Motor neuron (in vitro differentiated cells): Measurements from ENCODE around the gene TOGARAM2. TPM values are rescaled to one million over a fixed set of nuclear protein-coding genes. Genes with fewer than 3 reads are reported as not detected.

ENCODE experiments used
- ATAC-seq, 8 experiments: fragments of 200-7000 bp; cut with Tn5 transposase; replicated peaks in 6 of 8; 2 replicates each; pipeline ENCODE4 v1.8.0; 2021; ENCODE audit warnings: mild to moderate bottlenecking in 8 of 8, moderate library complexity in 8 of 8
- H3K27ac ChIP-seq, 2 donors: fragments of 250-450 bp; sonication (Bioruptor Pico); 2 replicates each; pipeline ENCODE4 v1.9.0; 2021; ENCODE audit warnings: antibody characterized with exemption in 2 of 2, mild to moderate bottlenecking in 2 of 2, moderate library complexity in 1 of 2
- H3K4me1 ChIP-seq, 2 donors: fragments of 250-450 bp; sonication (Bioruptor Pico); replicated peaks in 1 of 2; 2 replicates each; pipeline ENCODE4 v1.6.1; 2021; ENCODE audit warnings: antibody characterized with exemption in 2 of 2, mild to moderate bottlenecking in 2 of 2, moderate library complexity in 1 of 2
- H3K4me3 ChIP-seq, 5 donors: fragments of 250-450 bp; sonication (Bioruptor Pico); 2 replicates each; pipeline ENCODE4 v1.9.0; 2021; ENCODE audit warnings: antibody characterized with exemption in 5 of 5, mild to moderate bottlenecking in 5 of 5, moderate library complexity in 4 of 5
- WGBS, 10 experiments: fragments of 450-650 bp; shearing (Covaris generic); methylation state at CpG; one replicate each; pipeline ENCODE4 v1.0.0; 2022; 5-methylcytosine and 5-hydroxymethylcytosine counted together
- in situ Hi-C, 9 experiments: fragments of 400-800 bp; cut with MboI; loops; one replicate each; pipeline ENCODE4 v1.15.0; 2021; ENCODE audit warnings: low sequenced_read_pairs in 9 of 9, low pct_unique_long_range_greater_than_20kb in 2 of 9; ENCODE audit not compliant: unreplicated experiment in 9 of 9
- total RNA-seq, 8 experiments: library from RNA; unstranded; fragments of 300-600 nt; gene quantifications; 2 replicates each; pipeline versions ENCODE4 v1.2.3 to v1.2.4, GENCODE V29; 2022

TOGARAM2 gene
- 1 to 10 TPM in 2 of 8 experiments, under 1 TPM in 6; 0.05 to 7.6 (median 0.63) TPM for total RNA-seq

DNA sequence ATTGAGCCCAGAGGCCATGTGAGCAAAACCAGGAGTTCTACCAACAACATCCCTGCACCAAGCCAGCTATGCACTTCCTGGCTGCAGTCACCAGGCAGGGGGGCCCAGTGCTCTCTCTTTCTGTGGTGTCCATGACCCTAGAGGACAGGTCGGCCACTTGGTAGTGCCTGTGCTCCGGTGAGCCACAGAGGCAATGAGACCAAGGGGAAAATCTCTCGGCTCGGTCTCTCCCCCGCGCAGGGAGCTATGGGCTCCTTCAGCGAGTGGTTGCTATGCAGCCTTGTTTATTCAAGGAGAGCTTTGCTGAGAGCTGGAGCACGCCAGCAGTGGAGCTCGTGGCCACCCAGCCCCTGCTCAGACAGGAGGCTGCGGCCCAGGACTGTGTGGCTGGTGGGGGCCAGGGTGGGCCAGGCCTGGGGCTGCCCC is at the start of gene TOGARAM2:
Gene TOGARAM2, plus strand, starts transcription at position 283 of the 426 bp plus-strand sequence. CDS start 13,537 bp downstream, outside the sequence.
- 42 to 100% (median 50%) methylated on average over 1 to 6 of the region's 10 CpGs; no CpG with 5 or more reads in 7 of the 10 experiments for WGBS, 10 experiments
- ATAC-seq: peak in 5 of 8 experiments; percentile 72 to 96 (median 91)
- H3K27ac ChIP-seq: no peak within 1 kb of the TSS
- H3K4me1 ChIP-seq: peaks cover 0 to 11% of the 10 kb centered on the region in 2 donors
- in situ Hi-C loops: no loop called here
- no peak within 1 kb of the TSS for H3K4me3 ChIP-seq

DNA sequence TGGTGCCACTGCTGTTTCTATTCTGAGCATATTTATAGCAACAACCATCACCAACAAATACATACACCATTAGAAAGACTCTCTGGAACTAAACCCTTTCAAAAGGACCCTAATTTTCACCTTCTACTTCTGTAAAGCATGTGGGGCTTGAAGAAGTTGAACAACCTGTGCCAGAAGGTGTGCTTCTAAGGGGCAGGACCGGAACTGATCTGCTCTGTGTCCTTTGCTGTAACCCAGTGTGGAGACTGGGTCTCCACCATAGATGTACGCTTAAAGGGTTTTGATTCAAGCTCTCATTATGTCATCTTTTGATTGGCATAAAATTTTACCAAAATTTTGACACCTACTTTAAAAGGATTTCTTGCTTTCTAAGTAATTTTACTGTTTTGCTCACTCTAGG is 46.3 kb upstream of the TOGARAM2 start:
- ATAC-seq: no peak

DNA sequence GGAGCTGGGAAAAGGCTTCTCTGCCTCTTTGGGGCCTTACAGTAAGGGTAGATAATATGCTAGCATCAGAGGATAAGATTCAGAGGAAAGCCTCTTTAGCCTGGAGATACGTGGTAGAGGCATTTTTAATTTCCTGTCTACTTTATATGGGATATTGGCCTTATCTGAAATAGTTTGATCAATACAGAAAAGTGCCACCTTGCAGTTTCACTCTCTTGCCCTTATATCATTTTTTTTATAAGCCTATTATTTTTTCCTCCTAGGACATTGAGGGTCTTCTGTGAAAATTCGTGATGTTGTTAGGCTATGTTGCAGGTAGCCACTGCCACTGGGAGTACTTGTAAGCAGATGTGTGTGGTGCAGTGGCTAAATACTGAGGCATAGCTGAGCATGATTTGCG is 40.1 kb upstream of the TOGARAM2 start:
- Histone ChIP-seq H3K4me3 (no peak overlapping the region), H3K4me1 (no peaks in the 10 kb centered on the region), H3K27ac (no peak overlapping the region)
- 75 to 100% (median 100%) methylated on average over 1 to 3 of the region's 3 CpGs for WGBS, 10 experiments
- no peak for ATAC-seq
- in situ Hi-C loops: no loop called here

More for the DNA sequence above, 46.3 kb upstream of the TOGARAM2 start:
- in situ Hi-C loops: no loop called here
- H3K27ac ChIP-seq: no peak overlapping the region
- WGBS, 10 experiments: 80 to 100% (median 100%) methylated on average over 1 to 2 of the region's 2 CpGs; no CpG with 5 or more reads in 2 of the 10 experiments
- H3K4me3 ChIP-seq: no peak overlapping the region
- no peaks in the 10 kb centered on the region for H3K4me1 ChIP-seq

DNA sequence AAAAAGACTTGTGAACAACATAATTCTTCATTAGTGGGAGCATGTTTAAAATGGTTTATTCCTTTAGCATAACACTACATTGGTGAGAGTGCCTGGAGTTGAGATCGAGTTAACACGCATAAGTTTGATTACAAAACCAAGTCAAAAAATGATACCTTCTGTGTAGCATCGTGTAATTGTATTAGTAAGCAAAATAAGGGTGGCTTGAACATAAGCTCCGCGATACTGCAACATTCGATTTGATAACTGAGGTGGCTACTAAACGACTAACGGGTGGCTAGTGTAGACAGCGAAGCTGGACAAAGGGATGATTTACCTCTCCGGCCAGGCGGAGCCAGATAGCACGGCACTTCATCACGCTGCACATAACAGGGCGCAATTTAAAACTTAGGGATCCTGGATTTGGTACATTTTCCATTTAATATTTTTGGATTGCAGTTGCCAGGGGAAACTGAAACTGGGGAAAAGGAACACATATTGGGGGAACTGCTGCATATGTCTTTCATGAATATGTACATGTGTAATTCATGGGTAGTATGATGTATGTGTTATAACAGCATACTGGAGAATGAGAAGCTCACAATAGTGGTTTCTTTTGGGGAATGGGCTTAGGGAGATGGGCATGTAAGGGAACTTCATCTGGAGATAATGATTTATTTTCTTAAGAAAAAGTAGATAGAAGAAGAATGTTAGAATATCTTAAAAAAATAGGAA is 36.4 kb upstream of the TOGARAM2 start:
- in situ Hi-C loops: no loop called here
- 77 to 100% (median 94%) methylated on average over 3 to 12 of the region's 14 CpGs; no CpG with 5 or more reads in 1 of the 10 experiments for WGBS, 10 experiments
- Histone ChIP-seq H3K27ac (no peak overlapping the region), H3K4me1 (no peaks in the 10 kb centered on the region), H3K4me3 (no peak overlapping the region)
- peak in 3 of 8 experiments; percentile 37 to 54 (median 51) for ATAC-seq

DNA sequence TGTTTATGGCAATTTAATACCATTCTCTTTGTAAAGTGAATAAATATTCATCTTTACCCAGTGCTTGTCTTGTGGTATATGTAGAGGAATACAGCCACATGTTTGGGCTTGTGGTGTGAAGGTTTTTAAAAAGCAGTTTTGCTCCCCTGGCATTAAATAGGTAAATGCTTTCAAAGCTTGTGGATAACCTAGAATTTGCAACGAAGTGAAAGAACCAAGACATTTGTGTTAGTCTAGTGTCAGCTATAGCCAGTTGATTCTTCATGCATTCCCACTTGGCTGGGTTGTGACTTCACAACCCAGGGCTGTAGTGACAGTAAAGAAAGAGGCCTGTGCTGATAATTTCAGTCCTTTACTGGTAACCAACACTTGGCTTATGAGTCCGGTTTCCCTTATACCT is 32.9 kb upstream of the TOGARAM2 start:
- H3K4me3 ChIP-seq: no peak overlapping the region
- ATAC-seq: no peak
- H3K4me1 ChIP-seq: peaks cover 0 to 3% of the 10 kb centered on the region in 2 donors
- no peak overlapping the region for H3K27ac ChIP-seq
- WGBS, 10 experiments: 94 to 100% (median 100%) methylated on average over 1 to 2 of the region's 2 CpGs; no CpG with 5 or more reads in 1 of the 10 experiments
- in situ Hi-C loops: no loop called here

DNA sequence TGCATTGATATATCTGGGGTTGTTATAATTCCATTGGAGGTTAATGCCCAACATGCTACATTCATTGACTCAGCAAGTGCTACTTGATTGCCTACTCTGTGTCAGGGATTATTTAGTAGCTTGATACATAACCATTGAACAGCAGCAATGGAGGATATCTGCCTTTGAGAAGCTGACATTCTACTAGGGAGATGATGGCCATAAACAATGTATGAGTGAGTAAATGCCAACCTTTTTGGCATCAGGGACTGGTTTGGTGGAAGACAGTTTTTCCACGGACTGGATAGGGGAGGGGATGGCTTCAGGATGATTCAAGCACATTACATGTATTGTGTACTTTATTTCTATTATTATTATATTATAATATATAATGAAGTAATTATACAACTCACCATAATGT is 31.9 kb upstream of the TOGARAM2 start:
- Histone ChIP-seq H3K4me1 (peaks cover 0 to 3% of the 10 kb centered on the region in 2 donors), H3K27ac (no peak overlapping the region), H3K4me3 (no peak overlapping the region)
- no peak for ATAC-seq
- 90 to 100% methylated on average over 1 of the region's 1 CpG; no CpG with 5 or more reads in 8 of the 10 experiments for WGBS, 10 experiments
- in situ Hi-C loops: no loop called here

DNA sequence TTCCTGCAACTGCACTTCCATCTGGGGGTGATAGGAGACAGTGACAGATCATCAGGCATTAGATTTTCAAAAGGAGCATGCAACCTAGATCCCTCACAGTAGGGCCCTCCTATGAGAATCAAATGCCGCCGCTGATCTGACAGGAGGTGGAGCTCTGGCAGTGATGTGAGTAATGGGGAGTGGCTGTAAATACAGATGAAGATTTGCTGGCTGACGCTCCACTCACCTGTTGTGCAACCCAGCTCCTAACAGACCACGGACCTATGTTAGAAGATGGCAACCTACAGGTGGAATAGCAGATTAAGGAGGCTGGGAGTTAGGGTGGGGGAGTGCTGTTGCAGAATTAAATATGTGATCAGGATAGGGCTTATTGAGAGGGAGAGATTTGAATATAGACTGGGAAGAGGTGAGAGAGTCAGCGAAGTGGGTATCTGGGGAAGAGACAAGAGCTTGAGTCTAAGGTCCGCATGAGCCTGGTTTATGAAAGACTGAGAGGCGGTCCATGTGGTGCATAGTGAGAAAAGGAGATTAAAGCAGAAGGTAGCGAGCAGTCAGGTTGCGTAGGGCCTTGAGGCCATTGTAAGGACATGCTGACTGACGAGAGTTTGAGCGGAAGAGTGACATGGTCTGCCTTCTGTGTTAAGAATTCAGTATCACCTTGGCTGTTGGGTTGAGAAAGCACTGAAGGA is 31.3 kb upstream of the TOGARAM2 start:
- in situ Hi-C loops: loop anchor here in 6 of 9 experiments (10.0 to 25.0 kb wide), 5 partner anchors 238 to 1138 kb away; no protein-coding TSS in a partner anchor
- WGBS, 10 experiments: 71 to 93% (median 83%) methylated on average over 1 to 9 of the region's 11 CpGs
- Histone ChIP-seq H3K4me1 (peaks cover 0 to 3% of the 10 kb centered on the region in 2 donors), H3K4me3 (no peak overlapping the region), H3K27ac (no peak overlapping the region)
- ATAC-seq: no peak

DNA sequence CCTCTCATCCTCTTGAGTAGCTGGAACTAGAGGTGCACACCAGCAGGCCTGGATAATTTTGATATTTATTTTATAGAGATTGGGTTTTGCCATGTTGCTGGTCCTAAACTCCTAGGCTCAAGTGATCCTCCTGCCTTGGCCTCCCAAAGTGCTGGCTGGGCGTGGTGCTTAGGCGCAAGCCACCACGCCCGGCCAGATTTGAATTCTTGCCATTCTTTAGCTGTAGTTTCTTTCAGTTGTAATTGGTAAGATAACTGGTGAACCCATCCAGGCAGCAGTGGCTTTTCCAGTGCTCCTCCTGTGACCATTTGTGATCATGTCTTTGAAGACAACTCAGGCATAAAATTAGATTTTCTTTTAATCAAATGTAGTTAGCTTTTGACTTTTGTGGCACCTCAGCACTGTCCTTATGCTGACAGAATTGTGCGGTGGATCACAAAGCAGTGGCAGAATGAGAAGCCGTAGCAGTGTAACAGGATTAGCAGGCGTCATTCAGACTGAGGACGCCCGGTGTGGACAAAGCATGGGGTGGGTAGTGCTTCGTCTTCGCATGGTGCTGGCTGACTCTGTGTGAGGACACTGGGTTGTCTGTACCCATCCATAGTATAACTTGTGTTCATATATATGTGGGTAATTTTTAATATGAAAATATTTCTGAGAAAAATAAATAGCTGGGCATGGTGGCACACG is 30.0 kb upstream of the TOGARAM2 start:
- ATAC-seq: peak in 1 of 8 experiments; percentile 12
- 60 to 97% (median 78%) methylated on average over 2 to 9 of the region's 12 CpGs; no CpG with 5 or more reads in 1 of the 10 experiments for WGBS, 10 experiments
- peaks cover 0 to 3% of the 10 kb centered on the region in 2 donors for H3K4me1 ChIP-seq
- no peak overlapping the region for H3K4me3 ChIP-seq
- in situ Hi-C loops: loop anchor here in 6 of 9 experiments (10.0 to 25.0 kb wide), 5 partner anchors 236 to 1136 kb away; no protein-coding TSS in a partner anchor
- no peak overlapping the region for H3K27ac ChIP-seq

DNA sequence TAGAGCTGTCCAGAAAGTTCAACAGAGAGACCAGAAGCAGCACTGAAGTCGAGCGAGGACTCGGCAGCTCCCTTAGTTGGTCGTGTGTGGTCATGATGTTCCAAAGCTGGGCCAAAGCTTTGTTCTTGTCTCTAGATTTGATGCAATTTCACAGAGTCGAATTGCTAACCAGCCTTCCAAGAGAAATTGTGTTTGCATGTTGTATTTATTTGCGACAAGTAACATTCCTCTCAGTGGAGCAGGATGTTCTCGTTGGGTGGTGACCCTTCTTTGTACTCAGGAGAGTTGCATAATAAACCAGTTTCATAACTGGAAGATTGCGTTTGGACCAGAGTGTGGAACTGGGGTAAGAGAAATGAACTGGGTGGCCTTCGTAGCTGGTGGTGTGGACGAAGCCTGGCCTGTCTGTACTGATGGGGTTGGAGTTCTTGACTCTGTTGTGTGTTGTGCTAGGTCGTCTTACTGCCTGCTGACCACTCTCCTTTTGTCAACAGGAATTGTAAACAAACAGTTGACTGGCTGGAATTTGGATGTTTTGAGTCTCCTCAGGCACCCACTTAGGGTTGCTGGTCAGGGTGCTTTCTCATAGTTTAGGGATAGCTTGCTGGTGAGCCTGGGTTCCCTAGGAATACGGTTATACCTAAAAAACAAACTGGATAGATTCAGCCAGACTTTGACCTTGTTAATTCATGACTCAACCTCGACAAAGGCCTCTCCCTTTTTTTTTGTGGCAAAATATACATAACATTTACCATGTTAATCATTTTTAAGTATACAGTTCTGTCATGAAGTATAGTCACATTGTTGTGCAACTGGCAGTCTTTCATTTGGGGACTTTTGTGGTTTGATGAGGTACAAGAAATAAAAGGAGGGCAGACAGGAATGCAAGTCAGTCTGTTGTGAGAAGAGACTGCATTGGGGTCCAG is 28.9 kb upstream of the TOGARAM2 start:
- in situ Hi-C loops: loop anchor here in 6 of 9 experiments (10.0 to 25.0 kb wide), 5 partner anchors 235 to 1135 kb away; no protein-coding TSS in a partner anchor
- no peak overlapping the region for H3K27ac ChIP-seq
- 15 to 100% (median 70%) methylated on average over 2 to 13 of the region's 13 CpGs for WGBS, 10 experiments
- peaks cover 0 to 9% of the 10 kb centered on the region in 2 donors for H3K4me1 ChIP-seq
- peak in 5 of 8 experiments; percentile 6 to 64 (median 19) for ATAC-seq
- H3K4me3 ChIP-seq: no peak overlapping the region

DNA sequence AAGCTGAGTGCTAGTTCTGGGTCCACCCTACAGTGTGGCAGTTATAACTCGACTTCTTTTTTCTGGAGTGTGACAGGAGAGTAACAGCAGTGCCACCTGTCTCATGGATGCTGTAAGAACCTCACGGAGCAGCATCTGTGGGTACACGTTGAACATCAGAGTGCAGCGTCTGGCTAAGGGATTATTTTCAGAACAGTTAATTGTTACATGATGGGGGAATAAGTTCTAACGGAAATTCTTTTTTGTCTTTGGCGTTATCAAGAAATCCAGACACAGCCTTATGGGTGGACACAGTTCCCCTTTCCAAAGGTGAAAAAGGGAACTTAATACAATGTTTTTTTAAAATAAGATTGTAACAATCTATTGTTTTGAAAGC is 28.3 kb upstream of the TOGARAM2 start:
- no peak overlapping the region for H3K4me3 ChIP-seq
- 0 to 87% (median 48%) methylated on average over 1 to 6 of the region's 6 CpGs for WGBS, 10 experiments
- ATAC-seq: peak; percentile 15 to 72 (median 59)
- H3K27ac ChIP-seq: no peak overlapping the region
- peaks cover 0 to 9% of the 10 kb centered on the region in 2 donors for H3K4me1 ChIP-seq
- in situ Hi-C loops: loop anchor here in 6 of 9 experiments (10.0 to 25.0 kb wide), 5 partner anchors 234 to 1134 kb away; no protein-coding TSS in a partner anchor

DNA sequence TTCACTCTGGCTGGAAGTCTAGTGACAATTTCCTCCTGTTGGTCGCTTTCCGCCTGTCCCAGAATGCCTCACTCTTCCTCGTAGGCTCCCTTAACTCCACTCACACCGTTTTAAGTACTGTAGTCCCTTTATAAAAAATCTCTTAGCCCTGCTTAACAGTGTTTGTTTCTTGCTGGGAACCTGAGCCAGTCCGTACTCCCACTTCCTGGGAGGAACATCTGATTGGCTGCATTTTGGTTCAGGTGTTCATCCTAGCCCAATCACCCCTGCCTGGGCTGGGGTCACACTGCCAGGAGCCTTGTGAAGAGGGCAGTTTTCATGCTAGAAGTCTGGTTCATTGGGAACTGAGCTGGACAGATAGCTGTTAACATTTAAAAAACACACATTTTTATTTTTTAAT is 25.6 kb upstream of the TOGARAM2 start:
- H3K4me1 ChIP-seq: peaks cover 0 to 9% of the 10 kb centered on the region in 2 donors
- no peak for ATAC-seq
- 0 to 100% (median 73%) methylated on average over 1 to 3 of the region's 5 CpGs; no CpG with 5 or more reads in 3 of the 10 experiments for WGBS, 10 experiments
- in situ Hi-C loops: loop anchor here in 6 of 9 experiments (10.0 to 25.0 kb wide), 5 partner anchors 232 to 1132 kb away; no protein-coding TSS in a partner anchor
- no peak overlapping the region for H3K4me3 ChIP-seq
- no peak overlapping the region for H3K27ac ChIP-seq
